CD4-positive, alpha-beta T cell treated with Interleukin-1 beta for 1 hour (primary cell): ENCODE results near the gene PRPH2.
"Not testable (repeated sequence)": the region's sequence is repeated elsewhere in the genome, so short reads cannot be mapped to it uniquely, and the experiment has no call there.

Experiments used
- DNase-seq, 2 donors: peaks; one replicate each; pipeline ENCODE4 v3.0.0-alpha.2; 2020 to 2022

Gene PRPH2

DNA sequence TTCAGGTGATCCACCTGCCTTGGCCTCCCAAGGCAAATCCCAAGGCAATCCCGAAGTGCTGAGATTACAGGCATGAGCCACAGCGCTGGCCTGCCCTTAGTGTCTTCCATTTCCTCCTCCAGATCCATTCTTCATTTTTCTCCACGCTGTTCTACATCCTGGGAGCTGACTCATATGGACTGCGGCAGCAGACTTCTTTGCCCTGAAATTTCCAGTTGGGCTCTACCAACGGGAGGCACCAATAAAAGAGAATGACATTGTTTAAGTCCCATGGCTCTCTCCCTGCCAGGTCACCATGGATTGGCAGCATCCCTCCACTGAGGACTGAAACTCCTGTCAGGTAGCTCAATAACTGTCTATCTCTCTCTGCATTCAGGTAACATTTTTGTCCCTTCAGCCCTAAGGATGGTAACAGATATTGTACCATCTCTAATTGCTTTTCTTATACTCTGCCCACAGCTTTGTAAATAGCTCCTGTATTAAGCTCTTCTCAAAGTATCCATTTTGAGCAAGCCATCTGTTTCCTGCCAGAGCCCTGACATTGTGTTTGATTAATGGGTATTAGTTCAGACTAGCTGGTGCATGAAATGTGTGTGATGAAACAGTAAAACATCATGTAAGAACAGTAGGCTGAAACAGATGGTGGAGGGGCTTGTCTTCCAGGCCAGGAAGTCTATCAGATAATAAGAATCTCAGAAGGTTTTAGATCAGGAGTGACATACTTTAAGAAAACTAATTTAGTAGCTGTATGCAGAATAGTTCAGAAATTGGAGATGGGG lies 19.9 kb upstream of the PRPH2 start:
- no peak for DNase-seq

DNA sequence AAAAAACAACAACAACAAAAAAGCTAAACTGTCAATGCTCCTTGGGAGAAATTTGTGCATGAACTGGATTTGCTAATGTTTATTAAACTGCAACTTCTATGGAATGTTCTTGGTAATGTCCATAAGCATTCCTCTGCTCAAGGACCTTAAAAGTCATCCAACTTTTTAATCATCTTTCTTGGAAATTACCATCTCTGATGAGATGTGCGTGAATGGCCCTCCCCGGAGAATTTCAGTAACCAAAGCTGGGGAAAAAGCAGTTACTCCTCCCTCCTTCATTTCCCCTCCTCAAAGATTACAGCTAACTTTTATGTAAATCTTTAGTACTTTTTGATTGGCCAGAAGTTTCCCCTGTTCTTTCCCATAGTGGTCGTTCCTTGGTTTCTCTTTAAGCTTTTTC lies 18.3 kb upstream of the PRPH2 start:
- no peak for DNase-seq

DNA sequence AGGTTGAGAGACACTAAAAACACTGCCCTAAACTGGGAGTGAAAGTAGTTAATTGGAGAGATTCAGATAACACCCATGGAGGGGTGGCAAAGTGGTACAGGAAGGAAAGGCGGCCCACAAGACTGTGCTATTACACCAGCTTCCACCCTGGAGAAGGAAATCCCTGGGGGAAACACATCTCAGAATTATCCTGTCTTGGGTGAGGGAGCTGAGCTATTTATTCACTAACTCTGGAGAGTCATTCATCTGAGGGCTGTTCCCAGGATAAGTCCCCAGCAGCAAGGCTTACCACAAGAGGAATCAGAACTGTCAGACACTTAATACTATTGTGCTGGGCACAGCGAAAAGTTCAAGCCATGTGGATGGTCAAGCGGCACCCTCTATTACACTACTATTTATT lies 13.6 kb upstream of the PRPH2 start:
- DNase-seq: no peak

DNA sequence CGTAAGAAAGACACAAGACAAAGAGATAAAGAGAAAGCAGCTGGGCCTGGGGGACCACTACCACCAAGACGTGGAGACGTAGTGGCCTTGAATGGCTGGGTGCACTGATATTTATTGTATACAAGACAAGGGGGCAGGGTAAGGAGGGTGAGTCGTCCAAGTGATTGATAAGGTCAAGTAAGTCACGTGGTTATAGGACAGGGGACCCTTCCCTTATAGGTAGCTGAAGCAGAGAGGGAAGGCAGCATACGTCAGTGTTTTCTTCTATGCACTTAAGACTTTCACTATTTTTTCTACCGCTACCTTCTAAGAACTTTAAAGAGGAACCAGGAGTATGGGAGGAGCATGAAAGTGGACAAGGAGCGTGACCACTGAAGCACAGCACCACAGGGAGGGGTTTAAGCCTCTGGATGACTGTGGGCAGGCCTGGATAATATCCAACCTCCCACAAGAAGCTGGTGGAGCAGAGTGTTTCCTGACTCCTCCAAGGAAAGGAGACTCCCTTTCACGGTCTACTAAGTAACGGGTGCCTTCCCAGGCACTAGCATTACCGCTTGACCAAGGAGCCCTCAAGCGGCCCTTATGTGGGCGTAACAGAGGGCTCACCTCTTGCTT lies 11.6 kb upstream of the PRPH2 start:
- DNase-seq: not testable (repeated sequence)

DNA sequence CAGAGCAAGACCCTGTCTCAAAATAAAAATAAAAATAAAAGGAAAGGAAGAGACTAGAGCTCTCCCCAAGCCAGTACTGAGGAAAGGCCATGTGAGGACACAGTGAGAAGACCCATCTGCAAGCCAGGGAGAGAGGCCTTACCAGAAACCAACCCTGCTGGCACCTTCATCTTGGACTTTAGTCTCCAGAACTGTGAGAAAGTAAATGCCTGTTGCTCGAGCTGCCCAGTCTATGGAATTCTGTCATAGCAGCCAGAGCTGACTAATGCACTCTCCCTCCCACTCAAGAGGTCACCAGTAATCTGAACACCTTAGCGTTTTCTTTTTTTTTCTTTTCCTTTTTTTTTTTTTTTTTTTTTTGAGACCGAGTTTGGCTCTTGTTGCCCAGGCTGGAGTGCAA lies 7.3 kb upstream of the PRPH2 start:
- DNase-seq: no peak

DNA sequence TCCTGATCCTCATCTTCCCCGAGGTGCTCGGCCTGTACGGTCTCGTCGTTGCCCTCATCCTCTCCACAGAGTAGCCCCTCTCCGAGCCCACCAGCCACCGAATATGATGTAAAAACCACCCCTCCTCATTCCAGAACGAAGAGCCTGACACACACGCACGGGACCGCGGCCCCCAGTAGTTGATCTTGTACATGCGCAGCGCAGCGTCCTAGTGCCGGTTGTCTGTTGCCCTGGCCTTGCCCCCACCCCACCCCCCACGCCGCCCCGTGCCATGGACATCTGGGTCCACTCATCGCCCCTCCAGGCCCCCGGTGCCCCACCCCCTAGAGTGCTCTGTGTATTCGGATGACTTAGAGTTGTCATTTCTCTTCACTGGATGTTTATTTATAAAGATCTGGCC lies 5.2 kb upstream of the PRPH2 start:
- no peak for DNase-seq

DNA sequence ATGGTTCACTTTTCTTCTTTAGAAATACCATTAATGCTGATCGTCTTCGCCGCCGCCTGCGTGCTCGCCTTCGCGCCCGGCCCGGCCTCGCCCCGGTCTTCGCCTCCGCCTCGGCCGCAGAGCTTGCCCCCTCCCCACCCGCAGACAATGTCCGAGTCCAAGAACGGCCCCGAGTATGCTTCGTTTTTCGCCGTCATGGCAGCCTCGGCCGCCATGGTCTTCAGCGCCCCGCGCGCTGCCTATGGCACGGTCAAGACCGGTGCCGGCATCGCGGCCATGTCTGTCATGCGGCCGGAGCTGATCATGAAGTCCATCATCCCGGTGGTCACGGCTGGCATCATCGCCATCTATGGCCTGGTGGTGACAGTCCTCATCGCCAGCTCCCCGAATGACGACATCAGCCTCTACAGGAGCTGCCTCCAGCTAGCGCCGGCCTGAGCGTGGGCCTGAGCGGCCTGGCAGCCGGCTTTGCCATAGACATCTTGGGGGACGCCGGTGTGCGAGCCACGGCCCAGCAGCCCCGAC lies 4.8 kb upstream of the PRPH2 start:
- DNase-seq: peak in 1 of 2 donors; percentile 4

DNA sequence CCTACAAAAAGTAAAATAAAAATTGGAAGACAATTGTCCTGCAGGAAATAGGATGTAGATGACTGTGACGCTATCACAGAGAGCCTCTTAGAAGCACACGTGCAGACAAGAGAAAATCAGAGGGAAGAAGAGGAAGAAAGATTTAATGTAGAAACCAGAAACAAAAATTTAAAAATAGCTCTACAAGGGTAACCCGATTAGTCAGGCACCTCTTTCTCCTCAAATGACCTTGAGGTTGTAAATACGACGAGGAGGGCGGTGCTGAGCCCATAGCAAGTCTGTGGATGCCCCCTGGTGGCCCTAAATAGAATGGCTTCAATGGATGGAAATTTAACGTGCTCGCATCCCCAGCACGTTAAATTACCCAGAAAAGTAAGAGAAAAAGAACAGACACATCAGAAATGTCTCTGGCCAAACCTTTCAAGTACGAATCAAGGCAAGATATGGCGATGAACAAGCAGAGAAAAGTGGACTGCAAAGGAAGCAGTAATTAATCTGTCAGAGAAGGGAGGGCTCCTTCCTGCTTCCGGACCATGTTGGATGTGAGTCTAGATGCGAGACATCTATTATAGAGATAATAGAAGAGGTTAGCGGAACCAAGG lies 4.2 kb upstream of the PRPH2 start:
- DNase-seq: peak; percentile 85

DNA sequence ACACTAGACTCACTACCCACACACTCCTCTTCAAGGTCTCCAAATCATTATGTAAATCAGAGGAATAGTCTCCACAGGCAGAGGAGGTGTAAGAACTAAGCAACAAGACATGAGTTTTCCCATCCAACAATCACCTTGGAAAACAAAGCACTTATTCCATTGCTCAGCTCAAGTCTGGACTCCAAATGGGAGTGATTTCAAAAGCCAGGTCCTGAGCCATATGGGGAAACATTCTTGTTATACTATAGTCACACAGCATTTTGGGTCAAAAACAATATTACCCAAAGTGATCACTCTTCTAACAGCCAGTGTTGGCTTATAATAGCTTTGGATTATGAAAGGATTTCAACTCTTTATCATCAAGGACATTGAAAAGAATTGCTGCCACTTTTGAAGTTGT lies 3.6 kb upstream of the PRPH2 start:
- no peak for DNase-seq

DNA sequence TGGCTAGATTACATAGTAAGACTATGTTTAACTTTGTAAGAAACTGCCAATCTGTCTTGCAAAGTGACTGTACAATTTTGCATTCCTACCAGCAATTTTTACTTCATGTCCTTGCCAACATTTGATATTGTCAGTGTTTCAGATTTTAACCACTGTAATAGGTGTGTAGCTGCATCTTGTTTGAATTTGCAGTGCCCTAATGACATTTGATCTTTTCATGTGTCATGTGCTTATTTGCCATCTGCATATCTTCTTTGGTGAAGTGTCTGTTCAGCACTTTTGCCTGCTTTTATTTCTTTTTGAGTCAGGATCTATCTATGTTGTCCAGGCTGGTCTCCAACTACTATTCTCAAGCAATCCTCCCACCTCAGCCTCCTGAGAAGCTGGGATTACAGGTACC lies 2.4 kb upstream of the PRPH2 start:
- DNase-seq: no peak

DNA sequence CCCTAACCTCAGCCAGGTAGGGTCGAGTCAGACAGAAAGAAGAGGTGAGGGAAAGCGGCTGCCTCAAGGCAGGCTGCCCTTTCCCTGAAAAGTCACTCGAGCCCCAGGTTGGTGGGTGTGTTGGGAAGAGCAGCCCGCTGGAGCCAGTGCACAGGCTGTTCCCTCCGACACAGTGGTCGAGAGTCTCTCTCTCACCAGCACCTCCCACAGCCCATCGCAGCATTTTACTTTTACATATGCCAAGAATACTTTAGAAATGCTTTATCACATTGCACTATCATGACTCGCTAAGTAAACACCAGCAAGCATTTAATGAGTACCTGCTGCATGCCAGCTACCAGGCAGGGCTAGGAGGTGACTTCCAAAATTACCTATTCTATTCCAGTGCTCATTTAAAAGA lies 1.7 kb downstream of the PRPH2 start:
- no peak for DNase-seq

DNA sequence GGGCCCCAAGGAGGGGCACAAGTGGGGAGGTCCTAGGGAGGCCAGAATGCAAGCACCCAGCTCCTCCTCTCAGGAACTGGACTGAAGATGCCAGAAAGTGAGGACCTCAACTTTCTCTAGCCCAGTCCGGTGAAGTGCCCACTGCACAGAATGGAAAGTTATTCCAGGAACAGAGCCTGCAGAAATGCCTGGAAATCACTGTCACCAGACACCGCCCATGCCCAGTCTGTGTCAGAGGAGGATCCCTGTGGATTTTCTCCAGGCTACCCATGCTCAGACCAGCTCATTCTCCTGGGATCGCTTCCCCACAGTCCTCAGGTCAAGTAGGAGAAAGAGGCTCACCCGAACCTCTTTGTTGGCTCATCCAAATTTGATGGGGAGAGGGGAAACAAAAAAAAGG lies 6.5 kb downstream of the PRPH2 start:
- no peak for DNase-seq

DNA sequence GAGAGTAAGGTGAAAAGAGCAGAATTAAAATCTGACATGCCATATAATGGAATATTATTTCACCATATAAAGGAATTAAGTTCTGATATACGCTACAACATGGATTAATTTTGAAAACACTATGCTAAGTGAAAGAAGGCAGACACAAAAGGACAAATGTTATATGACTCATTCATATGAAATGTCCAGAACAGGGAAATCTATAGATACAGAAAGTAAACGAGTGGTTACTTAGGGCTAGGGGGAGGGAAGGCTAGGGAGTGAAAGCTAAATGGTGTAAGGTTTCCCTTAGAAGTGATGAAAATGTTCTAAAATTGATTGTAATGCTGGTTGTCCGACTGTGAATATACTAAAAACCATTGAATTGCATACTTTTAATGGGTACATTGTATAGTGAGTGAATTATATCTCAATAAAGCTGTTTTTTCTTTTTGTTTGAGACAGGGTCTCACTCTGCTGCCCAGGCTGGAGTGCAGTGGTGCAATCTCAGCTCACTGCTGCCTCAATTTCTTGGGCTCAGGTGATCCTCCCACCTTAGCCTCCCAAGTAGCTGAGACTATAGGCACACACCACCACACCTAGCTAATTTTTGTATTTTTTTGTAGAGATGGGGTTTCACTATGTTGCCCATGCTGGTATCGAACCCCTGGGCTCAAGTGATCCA lies 8.2 kb downstream of the PRPH2 start:
- DNase-seq: no peak

DNA sequence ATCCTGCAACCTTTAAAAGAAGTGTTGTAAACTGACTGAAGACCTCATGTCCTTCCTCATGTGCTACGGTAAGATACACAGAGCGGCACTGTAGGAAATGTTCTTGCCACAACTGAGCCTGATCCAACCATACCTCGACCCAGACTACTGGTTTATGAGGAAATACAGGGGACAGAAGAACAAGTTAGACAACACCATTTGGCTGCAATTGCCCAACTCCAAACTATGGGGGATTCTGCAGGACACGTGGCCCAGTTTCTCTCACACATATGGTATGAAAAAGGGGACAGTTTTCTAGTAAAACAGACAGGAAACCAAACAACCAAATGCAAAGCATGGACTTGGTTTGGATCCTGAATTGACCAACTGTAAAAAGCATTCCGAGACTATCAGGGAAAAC lies 10.5 kb downstream of the PRPH2 start:
- DNase-seq: no peak

DNA sequence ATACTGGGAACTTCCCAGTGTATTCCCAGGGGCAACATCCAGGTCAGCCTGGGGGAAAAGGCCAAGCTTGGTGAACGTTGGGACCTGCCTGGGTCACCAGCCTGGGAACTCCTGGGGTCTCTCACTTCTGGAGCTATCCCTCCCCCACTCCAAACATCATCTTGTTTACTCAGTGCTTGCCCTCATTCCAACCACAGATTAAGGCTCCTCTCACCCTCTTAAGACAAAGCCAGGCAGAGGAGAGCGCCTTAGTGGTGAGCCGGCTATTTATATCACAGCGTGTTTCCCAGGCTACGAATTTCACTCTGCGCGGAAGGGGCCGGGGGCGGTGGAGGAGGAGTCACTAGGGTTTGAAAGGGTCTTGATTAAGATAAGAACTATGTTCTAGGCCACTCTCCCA lies 12.1 kb downstream of the PRPH2 start:
- DNase-seq: no peak

DNA sequence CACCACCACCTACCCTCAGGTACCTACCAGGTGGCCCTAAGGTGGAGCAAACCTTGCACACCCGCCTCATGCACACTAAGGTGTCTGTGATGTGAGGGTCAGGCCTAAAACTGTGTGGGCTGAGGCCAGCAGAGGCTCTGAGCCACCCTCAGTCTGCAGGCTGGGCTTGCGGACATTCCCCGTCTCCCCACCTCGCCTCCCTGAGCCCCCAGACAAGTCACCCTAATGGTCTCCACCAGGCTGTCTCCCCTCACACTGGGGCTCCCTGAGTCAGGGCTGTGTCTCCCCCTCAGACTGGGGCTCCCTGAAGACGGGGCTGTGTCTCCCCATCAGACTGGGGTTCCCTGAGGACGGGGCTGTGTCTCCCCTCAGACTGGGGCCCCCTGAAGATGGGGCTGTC lies 12.5 kb downstream of the PRPH2 start:
- no peak for DNase-seq

DNA sequence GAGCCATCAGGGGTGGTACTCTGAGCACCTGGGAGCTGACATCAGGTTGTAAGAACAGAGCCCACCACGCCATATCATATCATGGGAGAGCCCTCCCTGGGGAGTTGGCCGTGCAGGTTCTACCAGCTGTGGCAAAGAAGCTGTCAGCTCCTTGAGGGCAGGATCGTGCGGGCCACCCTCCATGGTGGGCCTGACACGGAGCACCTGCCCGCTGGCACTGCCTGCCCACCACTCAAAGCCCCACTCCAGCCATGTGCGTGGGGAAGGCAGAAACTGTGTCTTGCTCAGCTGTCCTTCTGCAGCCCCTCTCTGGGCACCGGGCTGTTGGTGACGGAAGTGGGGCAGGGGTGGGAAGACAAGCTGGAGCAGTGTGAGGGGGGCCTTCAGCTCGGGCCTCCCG lies 14.3 kb downstream of the PRPH2 start:
- DNase-seq: no peak

DNA sequence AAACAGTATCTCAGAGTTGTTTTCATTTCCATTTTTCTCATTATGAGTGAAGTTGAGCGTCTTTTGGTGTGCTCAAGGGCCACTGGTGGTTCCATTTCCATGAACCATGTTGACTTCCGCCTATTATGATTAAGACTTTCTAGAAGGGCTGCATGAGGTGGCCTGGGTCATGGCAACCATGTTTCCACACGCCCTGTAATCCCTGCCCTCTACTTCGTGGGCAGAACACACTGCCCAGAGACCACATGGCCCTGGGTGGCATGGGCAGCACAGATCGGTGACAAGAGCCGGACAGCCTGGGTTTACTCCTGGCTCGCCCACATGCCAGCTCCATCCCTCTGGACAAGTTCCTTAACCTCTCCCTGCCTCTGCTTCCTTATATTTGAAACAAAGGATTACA lies 14.8 kb downstream of the PRPH2 start:
- no peak for DNase-seq

DNA sequence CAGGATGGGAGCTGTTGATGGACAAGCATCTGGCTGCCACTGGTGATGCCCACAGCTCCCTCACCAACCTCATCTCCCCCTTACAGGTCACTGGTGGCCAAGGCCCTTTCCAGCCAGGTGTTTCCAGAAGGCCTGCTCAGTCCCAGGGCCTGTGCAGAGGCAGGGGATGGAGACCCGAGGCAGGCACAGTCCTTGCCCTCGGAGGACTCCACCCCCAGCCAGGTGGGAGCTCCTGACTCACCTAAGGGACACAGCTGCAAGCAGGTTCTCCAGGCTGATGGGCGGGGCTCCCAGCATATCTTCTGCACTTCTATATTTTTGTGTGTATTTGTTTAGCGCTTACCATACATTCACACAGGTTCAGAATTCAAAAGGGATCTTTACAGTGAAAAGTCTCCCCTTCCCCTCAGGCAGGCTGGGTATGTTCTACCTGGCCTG lies 17.4 kb downstream of the PRPH2 start:
- DNase-seq: no peak

DNA sequence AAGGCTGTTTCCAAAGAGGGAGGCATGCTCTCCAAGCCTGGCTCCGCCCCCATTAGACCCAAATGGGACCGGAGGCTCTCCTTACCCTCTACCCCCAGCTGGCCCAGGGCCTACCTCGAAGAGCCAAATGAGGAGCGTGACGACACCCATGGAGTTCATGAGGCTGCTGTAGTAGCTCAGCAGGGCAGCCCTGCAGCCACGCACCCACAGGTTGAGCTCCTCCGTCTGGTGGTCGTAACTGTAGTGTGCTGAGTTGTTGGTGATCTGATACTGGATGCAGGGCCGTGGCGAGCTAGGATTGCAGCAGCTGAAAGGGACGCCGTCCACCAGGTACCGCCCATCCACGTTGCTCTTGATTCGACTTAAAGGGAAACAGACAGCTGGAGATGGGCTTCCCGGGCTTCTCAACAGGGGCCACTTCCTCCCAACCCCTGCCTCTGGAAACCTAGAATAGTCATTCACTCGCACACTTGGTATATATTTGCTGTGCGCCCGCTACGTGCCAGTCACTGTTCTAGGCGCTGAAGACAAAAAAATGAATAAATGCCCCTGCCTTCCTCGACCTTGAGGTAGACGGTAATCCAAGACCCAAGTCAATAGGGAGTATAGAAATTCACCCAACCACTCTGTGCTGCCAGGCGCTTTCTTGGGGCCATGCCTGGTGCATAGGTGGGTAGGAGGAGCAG lies 18.0 kb downstream of the PRPH2 start:
- no peak for DNase-seq

DNA sequence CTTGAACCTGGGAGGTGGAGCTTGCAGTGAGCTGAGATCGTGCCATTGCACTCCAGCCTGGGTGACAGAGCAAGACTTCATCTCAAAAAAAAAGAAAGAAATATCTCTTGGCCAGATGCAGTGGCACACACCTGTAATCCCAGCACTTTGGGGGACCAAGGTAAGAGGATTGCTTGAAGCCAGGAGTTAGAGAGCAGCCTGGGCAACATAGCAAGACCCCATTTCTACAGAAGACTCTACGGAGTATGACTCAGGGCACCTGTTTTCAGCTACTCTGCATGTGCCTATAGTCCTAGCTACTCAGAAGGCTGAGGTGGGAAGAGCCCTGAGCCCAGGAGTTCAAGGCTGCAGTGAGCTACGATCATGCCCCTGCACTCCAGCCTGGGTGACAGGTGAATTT lies 19.6 kb downstream of the PRPH2 start:
- not testable (repeated sequence) for DNase-seq

DNA sequence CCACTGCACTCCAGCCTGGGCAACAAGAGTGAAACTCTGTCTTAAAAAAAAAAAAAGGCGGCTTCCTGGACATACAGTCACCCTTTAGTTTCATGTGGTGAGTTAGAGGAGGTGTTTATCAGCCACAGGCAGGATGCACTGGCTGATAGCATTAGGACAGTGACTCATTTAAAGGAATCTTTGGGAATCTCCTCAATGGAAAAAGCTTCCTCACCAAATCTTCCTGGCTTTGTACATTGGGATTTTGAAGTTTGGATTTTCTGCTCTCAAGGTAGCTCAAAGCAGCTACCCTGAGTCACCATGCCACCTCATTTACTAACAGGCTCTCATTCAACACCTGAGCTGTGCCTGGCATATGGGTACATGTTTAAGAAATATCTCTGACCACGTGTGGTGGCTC lies 20.2 kb downstream of the PRPH2 start:
- no peak for DNase-seq

DNA sequence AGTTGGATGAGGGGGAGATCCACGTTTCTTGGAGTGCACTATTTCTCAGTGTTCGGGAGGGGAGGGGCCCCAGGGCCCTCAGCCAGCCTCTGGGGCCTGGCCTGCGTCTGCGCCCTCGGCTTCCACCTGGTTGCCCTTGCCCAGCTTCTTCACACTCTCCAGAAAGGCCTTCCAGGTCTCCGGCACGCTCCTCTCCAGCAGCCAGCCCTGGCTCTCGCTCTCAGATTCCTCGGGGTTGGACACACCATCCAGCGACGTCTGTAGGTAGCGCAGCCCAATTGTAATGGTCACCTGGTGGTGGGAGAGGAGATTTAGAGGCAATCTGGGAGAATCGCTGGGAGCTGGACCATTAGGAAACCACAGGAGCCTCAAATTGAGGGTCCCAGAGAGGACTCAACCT lies 24.2 kb downstream of the PRPH2 start:
- no peak for DNase-seq
